ENCODE results near the gene GSTM2.

The GSTM2 gene

GRCh38 chr1:109667452-109668122 is at the start of gene GSTM2:
Gene GSTM2, plus strand, starts transcription at chr1:109668057. Its CDS starts 59 bp downstream, at chr1:109668116.
- DNase-seq = peak; percentile 30

GRCh38 chr1:109618661-109619575 is 48.9 kb upstream of the GSTM2 start:
- DNase-seq = no peak

GRCh38 chr1:109619576-109620400 is 48.1 kb upstream of the GSTM2 start, which contains the start of the genes AMPD2 and GNAT2:
Gene AMPD2, plus strand, starts transcription at chr1:109619837. Its CDS starts 1,339 bp downstream, at chr1:109621176.
Gene GNAT2, minus strand, starts transcription at chr1:109619616. Its CDS starts 6,746 bp downstream, at chr1:109612870.
- DNase-seq = no peak

GRCh38 chr1:109620401-109620791 is 47.5 kb upstream of the GSTM2 start:
- DNase-seq = no peak

- peak; percentile 80 for DNase-seq
These were observed 47.0 kb upstream of the GSTM2 start for GRCh38 chr1:109620841-109621286.

GRCh38 chr1:109621379-109622136 is 46.3 kb upstream of the GSTM2 start:
- DNase-seq = no peak

GRCh38 chr1:109622137-109622892 is 45.5 kb upstream of the GSTM2 start:
- no peak for DNase-seq

- no peak for DNase-seq
These were observed 45.0 kb upstream of the GSTM2 start for GRCh38 chr1:109622895-109623294.

- no peak for DNase-seq
These were observed 44.2 kb upstream of the GSTM2 start for GRCh38 chr1:109623601-109624161.

- DNase-seq = peak; percentile 75
These were observed 43.5 kb upstream of the GSTM2 start for GRCh38 chr1:109624201-109625010.

- no peak for DNase-seq
These were observed 42.7 kb upstream of the GSTM2 start for GRCh38 chr1:109625176-109625575.

- no peak for DNase-seq
These were observed 42.0 kb upstream of the GSTM2 start for GRCh38 chr1:109625601-109626560.

- no peak for DNase-seq
These were observed 41.0 kb upstream of the GSTM2 start for GRCh38 chr1:109626682-109627408.

GRCh38 chr1:109627692-109628399 is 40.0 kb upstream of the GSTM2 start:
- no peak for DNase-seq

- no peak for DNase-seq
These were observed 39.1 kb upstream of the GSTM2 start for GRCh38 chr1:109628540-109629321.

GRCh38 chr1:109629372-109630030 is 38.4 kb upstream of the GSTM2 start:
- no peak for DNase-seq
